ENCODE measurements around the gene MPRIP.

The MPRIP gene

GRCh38 chr17:17072546-17072945 lies 30.3 kb downstream of the MPRIP start:
- no peak for DNase-seq

GRCh38 chr17:17073030-17073564 lies 30.8 kb downstream of the MPRIP start:
- no peak for DNase-seq

GRCh38 chr17:17073581-17074403 lies 31.5 kb downstream of the MPRIP start:
- no peak for DNase-seq

GRCh38 chr17:17075125-17075781 lies 33.0 kb downstream of the MPRIP start:
- no peak for DNase-seq

- DNase-seq: no peak
Measured at GRCh38 chr17:17076066-17076465, 33.8 kb downstream of the MPRIP start.

DNA sequence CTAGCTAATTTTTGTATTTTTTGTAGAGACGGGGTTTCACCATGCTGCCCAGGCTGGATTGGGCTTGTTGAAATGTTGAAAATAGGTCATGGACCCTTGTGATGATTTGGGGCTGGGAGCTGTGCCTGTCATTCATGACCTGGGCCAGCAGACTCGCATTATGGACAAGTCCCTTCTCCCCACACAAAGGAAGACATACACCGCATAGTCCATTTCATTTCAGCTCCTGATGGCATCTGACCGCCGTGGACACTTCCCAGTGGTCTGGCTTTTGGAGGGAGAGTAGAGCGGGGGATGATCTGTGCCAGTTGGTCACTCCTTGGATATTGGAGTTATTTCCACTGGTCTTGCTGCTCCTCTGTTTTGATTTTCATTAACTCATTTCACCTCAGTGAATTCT lies 34.8 kb downstream of the MPRIP start:
- DNase-seq: no peak

DNA sequence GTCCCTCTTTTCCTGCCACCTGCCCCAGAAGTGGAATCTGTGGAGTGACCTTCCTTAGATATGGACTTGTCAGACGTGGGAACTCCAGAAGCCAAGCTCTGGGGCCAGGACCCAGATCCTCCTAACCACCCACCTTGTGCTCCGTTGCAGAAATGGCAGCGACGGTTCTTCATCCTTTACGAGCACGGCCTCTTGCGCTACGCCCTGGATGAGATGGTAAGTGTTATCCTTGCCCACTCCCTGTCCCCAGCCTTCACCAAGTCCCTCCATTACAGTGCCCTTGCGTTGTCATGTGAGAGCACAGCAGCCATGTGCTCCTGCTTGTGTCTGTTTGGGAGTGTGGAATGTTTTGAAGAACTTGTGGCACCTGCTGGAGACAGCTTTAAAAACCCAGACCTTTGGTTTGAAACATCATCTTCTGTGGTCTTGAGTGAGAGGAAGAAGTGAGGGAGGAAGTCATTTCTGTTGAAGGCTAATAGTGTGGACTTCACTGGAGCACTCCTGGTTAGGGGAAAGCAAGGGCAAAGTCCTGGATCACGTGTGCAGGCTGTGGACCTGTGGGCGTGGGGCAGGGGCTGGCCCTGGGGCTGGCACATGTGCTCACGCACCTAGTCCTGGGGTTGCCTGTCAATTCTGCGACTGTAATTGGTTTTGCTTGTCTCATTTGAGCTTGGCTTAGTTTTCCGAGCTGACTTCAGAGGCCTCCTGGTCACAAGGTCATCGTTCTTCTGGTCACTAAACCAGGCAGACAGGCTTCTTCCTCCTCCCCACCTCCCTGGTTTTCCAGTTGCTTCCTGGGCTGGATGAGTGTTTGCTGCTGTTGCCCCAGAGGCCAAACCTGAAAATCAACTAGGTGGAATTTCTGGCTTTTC lies 35.8 kb downstream of the MPRIP start:
- DNase-seq: no peak

DNA sequence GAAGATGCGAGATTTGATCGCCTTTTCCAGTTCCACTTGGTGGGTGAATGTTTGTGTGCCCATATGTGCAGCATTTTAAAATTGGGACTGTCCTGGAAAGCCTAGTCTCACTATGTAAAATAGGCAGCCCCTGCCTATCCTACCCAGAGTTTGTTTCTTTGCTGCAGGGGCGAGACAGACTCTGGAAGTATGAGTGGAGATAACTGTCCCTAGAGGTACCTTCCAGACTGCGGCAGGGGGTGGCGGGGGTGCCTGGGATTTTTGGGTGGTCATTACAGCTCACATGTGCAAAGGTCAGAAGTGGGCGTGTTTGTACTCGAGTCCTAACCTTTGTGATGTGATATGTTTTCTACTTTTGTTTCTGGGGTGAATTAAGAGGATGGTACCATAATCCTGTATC lies 36.6 kb downstream of the MPRIP start:
- DNase-seq: no peak

- DNase-seq: no peak
Measured at GRCh38 chr17:17079336-17079735, 37.1 kb downstream of the MPRIP start.

- DNase-seq: no peak
Measured at GRCh38 chr17:17079761-17080160, 37.5 kb downstream of the MPRIP start.

DNA sequence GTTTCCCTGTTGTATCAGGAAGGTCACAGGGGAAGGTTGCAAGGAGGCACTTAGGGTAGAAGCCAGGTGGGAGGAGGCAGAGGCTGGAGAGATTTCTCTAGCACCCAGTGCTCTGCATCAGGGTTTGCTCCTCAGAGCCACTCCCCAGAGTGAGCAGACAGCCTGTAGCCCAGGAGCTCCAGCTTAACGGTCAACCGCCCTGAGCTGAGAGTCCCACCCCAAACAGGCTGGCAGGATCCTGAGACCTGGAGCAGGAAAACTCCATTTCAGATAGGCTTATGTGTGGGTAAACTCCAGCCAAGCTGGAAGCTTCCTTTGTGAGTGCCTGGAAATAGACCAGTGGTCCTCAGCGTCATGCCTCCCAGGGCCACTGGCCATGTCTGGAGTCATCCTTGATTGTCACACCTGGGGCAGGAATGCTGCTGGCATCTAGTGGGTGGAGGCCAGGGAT lies 37.9 kb downstream of the MPRIP start:
- DNase-seq: no peak

GRCh38 chr17:17080781-17081180 lies 38.5 kb downstream of the MPRIP start:
- no peak for DNase-seq

GRCh38 chr17:17081304-17081940 lies 39.2 kb downstream of the MPRIP start:
- DNase-seq: no peak

GRCh38 chr17:17082878-17083277 lies 40.6 kb downstream of the MPRIP start:
- no peak for DNase-seq

GRCh38 chr17:17084317-17084835 lies 42.1 kb downstream of the MPRIP start:
- no peak for DNase-seq

DNA sequence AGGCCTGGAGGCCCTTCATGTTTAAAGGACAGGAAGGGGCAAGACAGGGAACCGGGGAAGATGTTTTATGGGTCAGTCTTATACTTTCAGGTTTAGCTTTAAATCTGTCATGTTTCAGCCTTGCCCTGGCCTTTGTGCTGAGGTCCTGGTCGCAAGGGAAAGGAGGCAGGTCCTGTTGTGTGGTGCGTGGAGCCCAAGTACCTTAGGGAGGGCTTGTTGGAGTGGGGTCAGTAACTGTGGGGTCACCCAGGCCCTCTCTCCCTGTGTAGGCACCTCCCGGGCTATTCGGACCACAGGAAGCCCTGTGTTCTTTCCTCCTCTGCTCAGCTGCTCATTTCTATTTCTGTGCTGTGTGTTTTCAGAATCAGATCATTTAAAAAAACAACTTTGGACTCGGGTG lies 42.7 kb downstream of the MPRIP start:
- DNase-seq: no peak

DNA sequence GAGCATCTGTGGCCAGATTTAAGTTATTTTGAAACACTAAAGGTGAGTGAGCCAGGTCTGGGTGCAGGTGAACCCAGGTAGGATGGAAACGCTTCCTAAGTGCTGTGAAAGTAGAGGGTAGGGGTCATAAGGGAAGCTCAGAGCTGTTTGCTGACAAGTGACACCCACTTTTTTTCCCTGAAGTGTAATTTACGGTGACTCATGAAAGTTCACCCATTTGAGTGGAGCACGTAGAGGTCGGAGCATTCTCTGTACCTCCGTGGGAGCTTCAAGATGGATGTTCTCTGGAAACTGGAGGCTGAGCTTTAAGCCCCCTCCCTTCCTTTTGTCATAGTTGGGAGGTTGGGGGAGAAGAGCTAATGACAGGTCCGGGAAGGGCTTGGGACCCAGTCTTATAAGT lies 44.3 kb downstream of the MPRIP start:
- no peak for DNase-seq

DNA sequence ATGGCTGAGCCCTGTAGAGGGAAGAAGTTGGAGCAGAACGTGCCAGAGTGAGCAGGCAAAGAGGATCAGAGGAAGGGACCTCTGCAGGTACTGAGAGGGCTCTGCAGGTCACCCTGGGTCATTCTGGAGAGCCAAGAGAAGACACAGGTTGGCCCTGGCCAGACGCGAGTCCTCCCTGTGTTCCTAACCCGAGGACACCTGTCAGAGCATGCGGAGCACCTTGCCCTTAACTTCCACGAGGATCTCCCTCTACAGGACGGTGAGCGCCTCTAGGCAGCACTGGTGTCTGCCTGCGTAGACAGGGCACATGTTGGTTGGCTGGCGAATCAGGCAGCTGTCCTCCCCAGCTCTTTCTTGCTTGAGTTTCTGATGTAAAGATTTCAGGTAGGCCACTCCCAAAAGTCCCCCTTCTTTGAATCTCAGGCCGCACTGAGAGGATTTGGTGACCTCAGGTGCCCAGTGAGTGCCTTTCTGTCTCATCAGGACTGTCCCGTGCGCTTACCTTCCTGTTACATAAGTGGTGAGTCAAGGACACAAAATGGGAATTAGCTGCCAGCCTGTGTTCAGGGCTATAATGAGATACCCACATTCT lies 45.3 kb downstream of the MPRIP start:
- DNase-seq: no peak

DNA sequence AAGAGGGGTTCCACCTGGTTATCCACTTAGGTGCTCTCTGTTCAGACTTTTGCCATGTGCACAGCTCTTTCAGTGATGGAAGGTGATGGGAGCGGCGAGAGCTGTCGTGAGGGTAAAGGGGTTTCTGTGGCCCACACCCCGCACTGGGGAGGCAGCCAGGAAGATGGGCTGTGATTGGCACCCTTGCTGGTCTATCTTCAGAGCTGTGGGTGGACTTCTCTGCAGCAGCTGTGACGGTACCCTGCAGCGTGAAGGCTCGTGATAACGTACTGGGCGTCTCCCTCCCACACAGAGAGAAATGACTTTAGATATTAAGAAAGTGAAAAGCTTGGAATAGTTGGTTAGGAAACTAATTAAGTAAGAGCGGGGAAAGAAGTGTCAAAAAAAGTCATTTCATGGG lies 45.8 kb downstream of the MPRIP start:
- no peak for DNase-seq

DNA sequence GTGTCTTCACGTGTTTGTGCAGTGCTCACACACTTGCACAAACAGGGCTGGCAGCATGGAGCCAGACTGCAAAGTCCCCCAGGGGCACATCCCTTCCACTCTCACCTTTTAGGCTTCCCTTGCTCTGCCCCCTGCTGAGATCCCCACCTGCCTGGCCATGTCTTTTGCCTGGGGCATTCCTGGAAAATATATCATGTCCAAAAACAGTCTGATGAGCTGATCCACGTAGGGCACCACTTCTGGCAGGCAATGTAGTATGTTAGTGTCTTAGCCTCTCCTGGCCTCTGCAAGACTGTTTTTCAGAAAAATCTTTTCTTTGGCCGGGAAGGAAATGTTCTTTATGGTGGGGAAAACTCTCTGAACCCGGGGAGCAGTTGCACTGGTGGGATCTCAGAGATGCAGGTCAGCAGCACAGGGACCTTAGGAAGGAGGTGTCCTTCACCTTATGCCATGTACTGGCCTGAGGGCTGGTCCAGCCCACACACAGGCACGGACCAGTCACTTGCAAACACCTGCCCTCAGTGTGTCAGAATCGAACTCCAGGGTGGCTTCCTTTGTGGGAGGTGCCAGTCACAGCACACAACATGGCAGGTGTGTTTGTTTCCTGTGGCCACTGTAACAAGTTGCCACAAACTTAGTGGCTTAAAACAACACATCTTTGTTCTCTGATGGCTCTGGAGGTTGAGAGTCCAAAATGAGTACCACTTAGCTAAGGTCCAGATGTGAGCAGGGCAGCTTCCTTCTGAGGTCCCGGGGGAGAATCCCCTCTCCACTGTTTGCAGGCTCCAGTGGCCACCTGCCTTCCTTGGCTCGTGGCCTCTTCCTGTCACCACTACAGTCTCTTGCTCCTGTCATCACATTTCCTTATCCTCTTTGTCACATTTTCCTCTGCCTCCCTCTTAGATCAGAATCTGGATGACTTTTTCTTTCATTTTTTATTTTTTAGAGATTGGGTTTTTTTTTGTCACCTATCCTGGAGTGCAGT lies 46.6 kb downstream of the MPRIP start:
- no peak for DNase-seq

All from activated CD4-positive, alpha-beta T cell treated with anti-CD3 and anti-CD28 coated beads, Interleukin-2, amount 50 U/mL, for 48 hours (primary cell).